NCI-H526 treated with DMSO at 0.1 percent for 48 hours (cell line): ENCODE data around the gene RAPGEF2.
"Not testable (repeated sequence)": the region's sequence is repeated elsewhere in the genome, so short reads cannot be mapped to it uniquely, and the experiment has no call there.

Source experiments
- DNase-seq: peaks from one replicate; lab custom pipeline; 2025; lab: John Stamatoyannopoulos, UW

RAPGEF2 gene, protein sequence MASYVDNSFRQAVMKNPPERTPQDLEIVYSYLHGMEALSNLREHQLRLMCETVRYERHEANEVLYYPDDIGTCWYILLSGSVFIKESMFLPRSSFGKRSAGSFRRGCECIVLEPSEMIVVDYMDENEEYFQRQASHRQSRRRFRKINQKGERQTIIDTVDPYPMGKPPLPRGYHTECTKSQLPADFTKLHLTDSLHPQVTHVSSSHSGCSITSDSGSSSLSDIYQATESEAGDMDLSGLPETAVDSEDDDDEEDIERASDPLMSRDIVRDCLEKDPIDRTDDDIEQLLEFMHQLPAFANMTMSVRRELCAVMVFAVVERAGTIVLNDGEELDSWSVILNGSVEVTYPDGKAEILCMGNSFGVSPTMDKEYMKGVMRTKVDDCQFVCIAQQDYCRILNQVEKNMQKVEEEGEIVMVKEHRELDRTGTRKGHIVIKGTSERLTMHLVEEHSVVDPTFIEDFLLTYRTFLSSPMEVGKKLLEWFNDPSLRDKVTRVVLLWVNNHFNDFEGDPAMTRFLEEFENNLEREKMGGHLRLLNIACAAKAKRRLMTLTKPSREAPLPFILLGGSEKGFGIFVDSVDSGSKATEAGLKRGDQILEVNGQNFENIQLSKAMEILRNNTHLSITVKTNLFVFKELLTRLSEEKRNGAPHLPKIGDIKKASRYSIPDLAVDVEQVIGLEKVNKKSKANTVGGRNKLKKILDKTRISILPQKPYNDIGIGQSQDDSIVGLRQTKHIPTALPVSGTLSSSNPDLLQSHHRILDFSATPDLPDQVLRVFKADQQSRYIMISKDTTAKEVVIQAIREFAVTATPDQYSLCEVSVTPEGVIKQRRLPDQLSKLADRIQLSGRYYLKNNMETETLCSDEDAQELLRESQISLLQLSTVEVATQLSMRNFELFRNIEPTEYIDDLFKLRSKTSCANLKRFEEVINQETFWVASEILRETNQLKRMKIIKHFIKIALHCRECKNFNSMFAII (N-terminal part only)

GRCh38 chr4:159102622-159103383 lies at the start of gene RAPGEF2:
RAPGEF2 (plus strand) TSS chr4:159103079; CDS start chr4:159104163, 1,084 bp downstream.
- DNase-seq = peak; percentile 92

- peak; percentile 73 for DNase-seq
Measured at GRCh38 chr4:159055833-159056232, 47.0 kb upstream of the RAPGEF2 start.

DNA sequence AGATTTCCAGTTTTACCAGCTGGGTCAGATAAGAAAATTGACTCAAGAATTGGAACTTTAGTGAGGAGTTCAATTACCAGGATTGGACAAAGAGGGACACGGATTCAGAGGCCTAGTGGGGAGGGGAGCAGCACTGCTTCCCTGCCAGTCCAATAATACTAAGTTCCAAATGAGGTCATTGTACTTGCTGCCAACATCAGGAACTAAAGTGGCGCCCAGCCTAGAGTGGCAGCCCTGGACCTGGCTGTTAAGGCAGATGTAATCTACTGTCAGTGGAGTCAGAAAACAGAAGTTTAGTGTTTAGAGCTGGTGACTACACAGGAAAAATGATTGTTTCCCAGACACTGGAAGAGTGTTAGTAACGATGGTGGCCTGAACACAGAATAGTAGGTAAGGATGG lies 42.7 kb upstream of the RAPGEF2 start:
- DNase-seq = no peak

GRCh38 chr4:159062381-159062780 lies 40.5 kb upstream of the RAPGEF2 start:
- no peak for DNase-seq

- DNase-seq = no peak
Measured at GRCh38 chr4:159065513-159066240, 37.2 kb upstream of the RAPGEF2 start.

DNA sequence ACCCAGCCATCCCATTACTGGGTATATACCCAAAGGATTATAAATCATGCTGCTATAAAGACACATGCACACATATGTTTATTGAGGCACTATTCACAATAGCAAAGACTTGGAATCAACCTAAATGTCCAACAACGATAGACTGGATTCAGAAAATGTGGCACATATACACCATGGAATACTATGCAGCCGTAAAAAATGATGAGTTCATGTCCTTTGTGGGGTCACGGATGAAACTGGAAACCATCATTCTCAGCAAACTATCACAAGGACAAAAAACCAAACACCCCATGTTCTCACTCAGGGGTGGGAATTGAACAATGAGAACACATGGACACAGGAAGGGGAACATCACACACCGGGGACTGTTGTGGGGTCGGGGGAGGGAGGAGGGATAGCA lies 34.7 kb upstream of the RAPGEF2 start:
- DNase-seq = not testable (repeated sequence)

DNA sequence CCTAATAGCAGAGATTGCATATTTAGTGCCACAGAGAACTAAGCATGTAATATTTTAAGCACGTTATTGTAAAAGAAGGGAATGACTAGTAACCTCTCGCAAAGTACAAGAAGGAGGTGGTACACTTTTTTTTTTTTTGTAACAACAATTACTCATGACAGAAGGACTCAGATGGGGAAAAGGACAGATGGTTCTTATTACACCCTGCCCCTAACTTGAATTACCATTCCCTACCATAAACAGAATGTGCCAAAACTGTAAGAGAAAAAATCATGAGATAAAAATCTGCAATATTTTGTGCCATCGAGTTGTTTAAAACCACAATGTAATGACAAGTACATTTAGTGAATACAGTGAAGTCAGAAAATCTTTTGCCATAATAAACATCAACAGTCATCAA lies 33.0 kb upstream of the RAPGEF2 start:
- no peak for DNase-seq

DNA sequence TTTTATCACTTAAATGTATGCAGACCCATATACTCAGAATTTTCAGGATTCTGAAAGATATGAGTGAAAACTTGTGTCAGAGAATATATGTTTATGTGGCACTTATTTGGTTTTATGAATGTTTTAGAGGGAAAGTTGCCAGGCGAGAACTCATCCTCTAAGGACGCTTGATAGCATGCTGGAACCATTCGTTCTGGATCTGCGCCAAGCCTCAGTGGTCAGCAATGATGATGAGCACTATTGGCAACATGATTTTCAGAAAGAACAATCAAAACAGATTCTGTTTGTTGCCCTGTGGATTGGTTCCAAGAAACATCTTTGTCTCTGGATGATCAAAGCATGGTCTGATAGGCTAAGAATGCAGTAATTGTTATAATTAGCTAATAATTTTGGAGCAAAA lies 32.1 kb upstream of the RAPGEF2 start:
- no peak for DNase-seq

GRCh38 chr4:159071178-159071968 lies 31.5 kb upstream of the RAPGEF2 start:
- no peak for DNase-seq

DNA sequence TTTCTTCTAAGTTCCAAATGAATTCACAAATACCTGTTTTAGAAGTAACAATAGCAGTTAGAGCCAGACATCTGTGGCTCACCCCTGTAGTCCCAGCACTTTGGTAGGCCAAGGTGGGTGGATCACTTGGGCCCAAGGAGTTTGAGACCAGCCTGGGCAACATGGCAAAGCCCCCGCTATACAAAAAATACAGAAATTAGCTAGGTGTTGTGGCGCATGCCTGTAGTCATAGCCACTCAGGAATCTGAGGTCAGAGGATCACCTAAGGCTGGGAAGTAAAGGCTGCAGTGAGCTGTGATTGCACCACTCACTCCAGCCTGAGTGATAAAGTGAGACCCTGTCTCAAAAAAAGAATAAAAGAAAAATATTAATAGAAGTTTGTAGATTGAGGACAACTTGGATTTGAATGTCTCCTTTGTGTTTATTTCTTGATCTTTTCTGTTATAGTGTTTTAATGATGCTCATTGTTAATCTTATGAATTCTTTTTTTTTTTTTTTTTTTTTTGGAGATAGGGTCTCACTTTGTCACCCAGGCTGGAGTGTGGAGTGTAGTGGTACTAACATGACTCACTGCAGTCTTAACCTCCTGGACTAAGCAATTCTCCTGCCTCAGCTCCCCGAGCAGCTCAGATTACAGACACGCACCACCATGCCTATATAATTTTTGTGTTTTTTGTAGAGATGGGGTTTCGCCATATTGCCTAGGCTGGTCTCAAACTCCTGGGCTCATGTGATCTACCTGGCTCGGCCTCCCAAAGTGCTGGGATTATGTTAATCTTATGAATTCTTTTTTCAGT lies 30.7 kb upstream of the RAPGEF2 start:
- DNase-seq = no peak

DNA sequence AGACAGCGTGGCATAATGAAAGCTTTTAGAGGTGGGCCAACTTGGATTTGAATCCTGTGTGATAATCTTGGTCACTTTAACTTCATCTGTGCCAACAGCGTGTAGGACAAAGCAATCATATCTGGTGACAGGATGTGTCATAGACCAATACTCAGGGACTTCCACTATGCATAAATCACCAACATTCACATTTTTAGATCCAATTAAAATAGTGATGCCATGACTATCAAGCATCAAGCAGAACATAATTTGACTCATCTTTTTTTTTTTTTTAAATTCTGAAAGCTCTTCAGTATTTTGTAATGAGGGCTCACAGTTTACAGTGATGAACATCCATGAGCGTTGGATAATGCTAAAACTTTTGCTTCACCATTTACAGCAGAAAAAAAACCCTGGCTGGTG lies 27.3 kb upstream of the RAPGEF2 start:
- DNase-seq = no peak

- DNase-seq = not testable (repeated sequence)
Measured at GRCh38 chr4:159077018-159077417, 25.9 kb upstream of the RAPGEF2 start.

DNA sequence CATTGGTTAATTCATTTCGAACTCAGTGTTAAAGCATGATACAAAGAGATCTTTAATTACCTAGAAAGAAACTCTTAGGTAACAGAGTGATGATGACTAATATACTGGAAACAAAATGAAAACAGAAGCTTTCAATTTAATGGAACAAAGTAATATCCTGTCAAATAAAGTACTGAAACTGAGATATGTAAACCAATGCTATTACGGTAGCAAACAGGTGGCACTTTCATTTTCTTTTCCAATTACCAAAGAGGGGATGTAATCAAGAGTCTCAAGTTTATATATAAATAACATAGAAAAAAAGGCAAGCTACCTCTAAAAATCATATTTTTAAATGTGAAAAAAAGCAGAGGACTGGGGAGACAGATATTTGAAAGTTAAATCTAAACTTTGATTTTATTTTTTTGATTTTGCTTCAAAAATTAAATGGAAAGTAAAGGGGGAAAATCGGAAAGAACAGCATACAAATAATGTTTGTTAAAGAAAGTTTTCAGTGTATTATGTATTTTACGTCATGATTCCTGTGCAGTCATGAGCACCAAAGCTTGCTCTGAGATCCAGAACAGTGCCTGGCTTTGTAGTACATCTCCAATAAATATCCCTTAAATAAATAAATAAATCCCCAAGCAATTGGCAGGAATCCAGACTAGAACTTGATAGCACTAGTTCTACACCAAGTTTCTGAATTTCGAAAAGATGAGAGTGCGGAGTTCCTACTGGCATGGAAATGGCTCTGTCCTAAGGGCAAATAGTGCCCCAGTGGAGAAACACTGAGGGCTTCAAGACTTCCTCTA lies 25.0 kb upstream of the RAPGEF2 start:
- DNase-seq = no peak

- no peak for DNase-seq
Measured at GRCh38 chr4:159079074-159079473, 23.8 kb upstream of the RAPGEF2 start.

DNA sequence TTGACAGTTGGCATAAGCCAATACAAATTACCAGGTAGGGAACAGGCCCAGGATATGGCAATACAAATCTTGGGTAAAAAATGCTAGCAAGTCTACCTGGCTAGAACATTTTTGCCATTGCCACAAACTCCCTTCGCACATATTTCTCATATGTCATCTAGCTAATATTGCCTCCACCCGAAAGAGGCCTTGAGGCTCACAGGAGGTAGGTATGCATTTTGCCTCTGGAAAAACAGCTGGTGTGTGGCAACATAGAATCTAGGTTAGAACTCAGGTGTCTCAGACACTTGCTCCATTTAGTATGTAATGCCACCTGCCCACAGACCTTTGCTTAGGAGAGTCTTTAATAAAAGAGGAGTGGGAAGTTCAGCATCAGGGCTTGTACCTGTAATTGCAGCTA lies 16.3 kb upstream of the RAPGEF2 start:
- no peak for DNase-seq

GRCh38 chr4:159090255-159090654 lies 12.6 kb upstream of the RAPGEF2 start:
- no peak for DNase-seq

DNA sequence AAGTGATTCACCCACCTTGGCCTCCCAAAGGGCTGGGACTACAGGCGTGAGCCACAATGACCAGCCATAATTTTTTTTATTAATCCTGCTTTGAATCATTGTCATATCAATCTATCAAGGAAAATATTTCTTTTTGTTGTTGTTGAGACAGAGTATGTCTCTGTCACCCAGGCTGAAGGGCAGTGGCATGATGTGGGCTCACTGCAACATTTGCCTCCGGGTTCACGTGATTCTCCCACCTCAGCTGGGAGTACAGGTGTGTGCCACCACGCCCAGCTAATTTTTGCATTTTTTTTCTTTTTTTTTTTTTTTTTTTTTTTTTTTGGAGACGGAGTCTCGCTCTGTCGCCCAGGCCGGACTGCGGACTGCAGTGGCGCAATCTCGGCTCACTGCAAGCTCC lies 8.7 kb upstream of the RAPGEF2 start:
- not testable (repeated sequence) for DNase-seq

DNA sequence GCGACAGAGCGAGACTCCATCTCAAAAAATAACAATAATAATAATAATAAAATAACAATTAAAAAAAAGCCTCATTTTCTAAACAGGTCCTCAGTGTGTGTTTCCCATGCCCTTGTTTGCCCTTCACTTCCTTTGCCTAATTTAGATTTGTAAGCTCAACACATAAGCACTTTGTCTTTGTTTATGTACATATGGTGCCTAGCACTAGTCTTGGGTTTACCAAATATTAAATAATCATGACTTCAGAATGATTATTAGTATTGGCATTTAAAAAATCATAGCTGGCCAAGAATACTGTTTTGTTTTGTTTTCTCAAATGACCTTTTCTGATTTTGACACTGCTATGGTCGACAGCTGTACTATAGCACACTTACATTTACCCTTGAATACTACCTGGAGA lies 6.4 kb upstream of the RAPGEF2 start:
- DNase-seq = no peak

- DNase-seq = no peak
Measured at GRCh38 chr4:159097144-159097543, 5.7 kb upstream of the RAPGEF2 start.
